Gastroesophageal sphincter (tissue), 3 donors: ENCODE measurements around the gene ZDHHC11.

Source experiments
- CTCF ChIP-seq, 4 experiments: fragments of 200-600 bp in 2 of 4; fragments of 450-650 bp in 2 of 4; sonication (generic) in 1 of 4; IDR thresholded peaks; one replicate each; pipeline ENCODE4 v1.5.1; 2017 to 2019; ENCODE audit warnings: antibody characterized with exemption in 4 of 4, mild to moderate bottlenecking in 2 of 4, moderate library complexity in 2 of 4
- POLR2A ChIP-seq, 2 donors: fragments of 450-650 bp; IDR thresholded peaks; one replicate each; pipeline ENCODE4 v1.6.1; 2017; ENCODE audit warnings: antibody characterized with exemption in 2 of 2, mild to moderate bottlenecking in 2 of 2, moderate library complexity in 1 of 2
- POLR2AphosphoS5 ChIP-seq: sonication (generic); formaldehyde crosslinking; IDR thresholded peaks from one replicate; pipeline ENCODE4 v1.6.1; 2017; ENCODE audit warnings: antibody characterized with exemption

DNA sequence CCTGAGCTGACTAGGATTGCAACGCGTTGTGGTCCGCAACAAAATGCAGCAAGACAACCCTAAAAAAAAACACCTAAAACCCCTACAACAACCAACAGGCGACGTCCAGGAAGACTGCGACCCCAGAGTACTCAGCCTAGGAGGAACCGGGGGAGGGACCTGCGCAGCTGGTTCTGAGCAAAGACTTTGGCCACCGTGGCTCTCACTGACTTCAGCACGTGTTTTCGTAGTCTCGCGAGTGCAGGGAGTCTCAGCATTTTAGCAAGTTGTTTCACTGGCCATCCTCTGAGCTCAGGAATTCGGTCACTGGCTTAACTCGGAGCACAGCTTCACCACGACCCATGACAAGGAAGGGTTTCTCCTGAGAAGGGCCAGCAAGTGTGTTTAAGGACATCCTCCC, 8.6 kb upstream of the ZDHHC11 start:
- TF ChIP-seq CTCF (IDR thresholded peaks at IDR 0.05) = no peak
- no peak for TF ChIP-seq POLR2AphosphoS5
- TF ChIP-seq POLR2A (IDR thresholded peaks at IDR 0.05) = no peak
